Daoy (cell line): Measurements from ENCODE around the gene CNPY1. TPM values are rescaled to one million over a fixed set of nuclear protein-coding genes. Genes with fewer than 3 reads are reported as not detected.

Experiments
- DNase-seq: peaks from one replicate; pipeline ENCODE4 v3.0.0-alpha.2; 2015; ENCODE audit warnings: low read depth
- total RNA-seq: library from RNA; depleted of rRNA; stranded (reverse); fragments of >200 nt; shearing (Covaris generic); gene quantifications from 2 replicates; pipeline ENCODE4 v1.2.3, GENCODE V29; 2014

Gene CNPY1
- total RNA-seq, 1 experiment from 2014 or later = 2.7 TPM

- peak; percentile 94 for DNase-seq
Observed at GRCh38 chr7:155467846-155468784, 78.2 kb downstream of the CNPY1 start.

GRCh38 chr7:155466814-155467733, 79.3 kb downstream of the CNPY1 start:
- peak; percentile 91 for DNase-seq

DNA sequence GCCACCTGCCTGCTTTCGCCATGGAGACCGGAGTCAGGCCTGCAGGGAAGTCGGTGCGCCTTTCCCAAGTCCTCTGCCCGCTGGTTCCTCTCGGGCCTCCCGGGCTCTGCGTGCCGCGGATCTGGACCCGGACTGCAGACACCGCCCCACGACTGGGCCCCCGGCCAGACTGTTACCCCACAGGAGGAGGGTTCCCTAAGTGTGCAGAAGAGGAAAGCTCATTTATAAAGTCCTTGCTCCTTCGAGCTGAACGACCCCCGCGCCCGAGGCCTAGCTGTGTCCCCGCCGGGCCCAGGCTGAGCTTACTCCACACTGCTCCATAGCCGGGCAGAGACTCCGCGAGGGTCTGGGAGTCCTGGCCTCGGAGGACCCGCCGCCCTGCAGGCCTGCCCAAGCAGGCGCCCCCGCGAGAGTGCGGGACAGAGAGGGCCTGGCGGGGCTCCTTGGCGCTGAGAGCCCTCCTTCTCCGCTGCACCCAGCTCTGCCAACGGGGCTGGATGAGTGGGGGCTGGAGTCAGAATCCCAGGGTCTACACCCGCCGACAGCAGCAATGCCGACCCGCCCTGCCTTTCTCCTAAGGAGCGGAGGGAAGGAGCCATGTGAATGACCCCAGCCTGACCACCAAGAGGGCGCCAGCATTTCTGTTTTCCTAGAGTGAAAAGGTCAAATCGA, 80.1 kb downstream of the CNPY1 start:
- DNase-seq = no peak

DNA sequence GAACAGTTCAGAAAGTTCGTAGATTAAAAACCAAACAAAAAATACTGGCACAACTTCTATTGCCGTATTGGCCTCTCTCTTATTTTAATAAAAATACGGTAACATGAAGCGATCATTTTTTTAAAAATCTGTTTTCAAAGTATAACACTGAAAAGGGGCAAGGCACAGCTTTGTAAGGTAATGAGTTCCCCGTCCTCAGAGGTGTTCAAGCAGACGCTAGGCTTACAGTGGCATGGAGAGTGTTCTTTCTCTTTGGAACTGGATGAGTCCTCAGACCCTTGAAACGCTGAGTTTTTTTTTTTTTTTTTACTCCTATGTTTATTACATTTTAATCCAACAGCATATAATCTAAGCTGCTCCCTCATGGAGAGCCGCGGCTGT, 80.6 kb downstream of the CNPY1 start:
- no peak for DNase-seq

GRCh38 chr7:155464948-155465739, 81.2 kb downstream of the CNPY1 start:
- DNase-seq = no peak

- DNase-seq = no peak
Observed at GRCh38 chr7:155464183-155464582, 82.2 kb downstream of the CNPY1 start.

DNA sequence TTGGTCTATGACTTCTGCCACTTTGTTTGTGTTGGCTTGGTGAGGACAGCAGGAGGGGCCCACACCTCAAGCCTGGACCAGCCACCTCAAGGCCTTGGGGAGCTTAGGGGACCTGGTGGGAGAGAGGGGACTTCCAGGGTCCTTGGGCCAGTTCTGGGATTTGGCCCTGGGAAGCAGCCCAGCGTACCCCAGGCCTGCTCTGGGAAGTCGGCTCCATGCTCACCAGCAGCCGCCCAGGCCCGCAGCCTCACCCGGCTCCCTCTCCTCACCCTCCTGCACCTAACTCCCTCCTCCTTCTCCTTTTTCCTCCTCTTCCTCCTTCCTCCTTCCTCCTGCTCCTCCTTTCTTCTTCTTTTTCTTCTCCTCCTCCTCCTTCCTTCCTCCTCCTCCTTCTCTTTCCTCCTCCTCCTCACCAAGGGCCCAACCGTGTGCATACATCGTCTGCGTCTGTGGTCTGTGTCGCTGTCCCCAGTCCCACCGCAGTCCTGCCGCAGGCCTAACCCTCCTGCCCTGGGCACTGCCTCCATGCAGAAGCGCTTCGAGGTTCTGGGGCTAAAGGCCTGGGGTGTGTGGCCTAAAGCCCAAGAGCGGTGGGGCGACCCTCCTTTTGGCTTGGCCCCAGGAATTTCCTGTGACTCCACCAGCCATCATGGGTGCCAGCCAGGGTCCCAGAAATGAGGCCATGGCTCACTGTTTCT, 83.1 kb downstream of the CNPY1 start:
- DNase-seq = no peak

DNA sequence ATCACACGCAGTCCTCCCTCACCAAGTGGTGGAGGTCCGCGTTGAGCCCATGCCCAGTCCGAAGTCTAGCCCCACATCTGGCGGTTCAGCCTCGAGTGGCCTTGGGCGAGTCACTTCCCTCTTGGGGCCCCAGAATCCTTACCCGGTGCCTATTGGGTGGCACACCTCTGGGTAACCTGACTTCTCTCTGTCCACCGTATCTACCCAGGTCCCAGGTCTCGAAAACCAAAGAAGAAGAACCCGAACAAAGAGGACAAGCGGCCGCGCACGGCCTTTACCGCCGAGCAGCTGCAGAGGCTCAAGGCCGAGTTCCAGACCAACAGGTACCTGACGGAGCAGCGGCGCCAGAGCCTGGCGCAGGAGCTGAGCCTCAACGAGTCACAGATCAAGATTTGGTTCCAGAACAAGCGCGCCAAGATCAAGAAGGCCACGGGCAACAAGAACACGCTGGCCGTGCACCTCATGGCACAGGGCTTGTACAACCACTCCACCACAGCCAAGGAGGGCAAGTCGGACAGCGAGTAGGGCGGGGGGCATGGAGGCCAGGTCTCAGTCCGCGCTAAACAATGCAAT, 84.1 kb downstream of the CNPY1 start:
- no peak for DNase-seq

GRCh38 chr7:155461631-155462030, 84.7 kb downstream of the CNPY1 start:
- no peak for DNase-seq

- DNase-seq = no peak
Observed at GRCh38 chr7:155460926-155461613, 85.3 kb downstream of the CNPY1 start.

GRCh38 chr7:155459700-155460461, 86.5 kb downstream of the CNPY1 start:
- DNase-seq = no peak

DNA sequence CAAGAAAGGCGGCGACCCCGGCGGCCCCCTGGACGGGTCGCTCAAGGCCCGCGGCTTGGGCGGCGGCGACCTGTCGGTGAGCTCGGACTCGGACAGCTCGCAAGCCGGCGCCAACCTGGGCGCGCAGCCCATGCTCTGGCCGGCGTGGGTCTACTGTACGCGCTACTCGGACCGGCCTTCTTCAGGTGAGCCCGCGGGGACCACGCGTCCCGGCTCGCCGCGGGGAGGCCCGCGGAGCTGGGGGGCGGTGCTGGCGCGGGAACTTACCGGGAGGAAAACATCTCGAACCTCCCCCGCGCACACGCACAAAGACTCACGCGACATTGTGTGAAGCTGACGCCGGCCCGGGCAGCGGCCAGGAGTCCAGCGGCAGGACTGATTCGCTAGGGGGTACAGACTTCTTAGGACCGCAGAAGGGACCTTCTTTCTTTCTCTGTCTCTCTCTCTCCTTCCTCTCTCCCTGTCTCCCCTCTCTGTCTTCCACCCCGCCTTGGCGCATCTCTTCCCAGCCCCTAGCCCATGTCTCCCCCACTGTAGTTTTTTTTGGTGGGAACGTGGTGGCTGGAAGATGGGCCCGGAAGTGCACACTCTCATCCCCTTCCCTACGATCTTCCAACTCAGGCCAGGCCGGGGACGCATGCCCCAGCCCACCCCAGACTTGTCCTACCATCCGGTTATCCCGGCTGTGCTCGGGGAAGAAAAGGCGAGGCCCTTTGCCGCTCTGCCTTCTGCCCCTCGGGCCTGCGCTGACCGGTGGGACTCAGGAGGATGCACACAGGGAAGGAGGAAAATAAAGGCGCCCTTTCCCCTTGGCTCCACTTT, 87.3 kb downstream of the CNPY1 start:
- DNase-seq = peak; percentile 57

- DNase-seq = peak; percentile 52
Observed at GRCh38 chr7:155458111-155458877, 88.1 kb downstream of the CNPY1 start, which contains the start of gene EN2. Gene EN2, plus strand, starts transcription at chr7:155458129. Its CDS starts 249 bp downstream, at chr7:155458378.

DNA sequence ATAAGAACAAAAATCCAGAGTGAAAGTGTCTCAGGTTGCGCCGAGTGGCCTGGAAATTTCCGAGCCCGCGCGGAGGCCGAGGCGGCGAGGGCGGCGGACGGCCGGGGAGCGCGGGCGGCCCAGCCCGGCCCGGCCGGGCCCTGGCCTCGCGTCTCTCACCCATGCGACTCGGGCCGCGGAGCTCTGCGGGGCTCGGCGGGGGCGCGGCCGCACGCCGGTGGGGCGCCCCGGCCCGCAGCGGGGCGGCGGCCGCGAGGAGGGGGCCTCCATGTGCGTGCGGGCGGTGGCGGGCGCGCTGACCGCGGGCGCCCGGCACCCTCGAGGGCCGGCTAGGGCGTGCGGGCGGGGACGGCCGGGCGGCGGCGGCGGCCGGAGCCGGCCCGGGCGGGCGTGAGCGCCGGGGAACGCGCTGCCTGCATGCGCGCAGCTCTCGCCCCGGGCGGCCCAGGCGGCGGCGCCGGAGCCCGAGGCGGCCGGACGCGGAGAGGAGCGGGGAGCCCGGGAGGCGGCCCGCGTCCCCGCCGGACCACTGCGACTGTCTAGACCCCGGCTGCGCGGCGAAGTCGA, 88.7 kb downstream of the CNPY1 start:
- DNase-seq = peak; percentile 68

DNA sequence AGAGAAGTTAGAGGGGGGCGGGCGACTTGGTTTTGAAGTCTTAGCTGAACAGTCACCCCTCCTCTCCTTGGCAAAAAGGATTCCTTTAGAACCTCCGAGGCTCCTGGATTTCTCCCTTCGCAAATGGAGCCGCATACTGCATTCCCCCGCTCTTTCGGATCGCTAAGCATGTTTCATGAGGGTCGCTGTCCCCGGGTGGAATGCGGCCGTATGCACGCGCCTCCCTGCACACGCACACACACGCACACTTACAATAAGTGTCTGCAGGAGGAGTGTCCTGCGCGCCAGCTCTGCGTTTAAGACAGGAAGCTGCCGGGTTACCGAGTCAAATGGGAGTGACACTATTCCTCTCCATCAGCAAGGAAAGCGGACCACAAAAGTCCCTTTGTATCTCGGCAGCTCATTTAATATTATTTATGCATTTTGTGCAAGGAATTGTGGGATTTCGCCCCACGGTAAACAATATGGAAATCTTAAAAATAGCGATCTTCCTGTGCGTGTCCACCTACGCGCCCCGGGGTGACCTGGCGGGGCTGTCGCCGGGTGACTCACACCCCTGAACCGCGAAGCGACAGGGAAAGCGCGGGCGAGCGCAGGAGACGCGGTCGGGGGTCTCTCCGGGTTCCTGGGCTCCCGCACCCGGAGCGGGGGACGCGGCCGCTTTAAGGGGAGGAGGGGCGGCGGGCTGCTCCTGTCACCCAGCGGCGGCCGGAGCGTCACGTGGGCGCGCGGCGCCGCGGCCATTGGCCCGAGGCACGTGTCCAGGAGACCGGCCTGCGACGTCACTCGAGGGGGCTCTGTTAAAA, 89.4 kb downstream of the CNPY1 start:
- peak; percentile 98 for DNase-seq
